Parathyroid adenoma (tissue), 2 donors: ENCODE measurements around the gene CDH10.

Experiments used
- H2AFZ ChIP-seq: fragments of 300-600 bp; sonication (generic); one replicate; pipeline ENCODE4 v1.7.0; 2017; ENCODE audit warnings: antibody characterized with exemption, mild to moderate bottlenecking
- H3K27ac ChIP-seq: fragments of 300-600 bp; sonication (generic); one replicate; pipeline ENCODE4 v1.7.0; 2017
- H3K27me3 ChIP-seq: fragments of 300-600 bp; sonication (generic); one replicate; pipeline ENCODE4 v1.7.0; 2017; ENCODE audit warnings: low read length; ENCODE audit not compliant: control insufficient read depth, insufficient read depth
- H3K36me3 ChIP-seq: fragments of 300-600 bp; sonication (generic); one replicate; pipeline ENCODE4 v1.7.0; 2017; ENCODE audit warnings: low read length; ENCODE audit not compliant: control insufficient read depth, insufficient read depth
- H3K4me1 ChIP-seq: fragments of 300-600 bp; sonication (generic); one replicate; pipeline ENCODE4 v1.7.0; 2017; ENCODE audit warnings: control low read depth
- H3K4me2 ChIP-seq: fragments of 300-600 bp; sonication (generic); one replicate; pipeline ENCODE4 v1.7.0; 2017; ENCODE audit warnings: low read length
- H3K4me3 ChIP-seq: fragments of 300-600 bp; sonication (generic); one replicate; pipeline ENCODE4 v1.7.0; 2017; ENCODE audit warnings: low read depth, low read length
- H3K79me2 ChIP-seq: fragments of 300-600 bp; sonication (generic); one replicate; pipeline ENCODE4 v1.7.0; 2017; ENCODE audit warnings: control low read depth
- H3K9ac ChIP-seq: fragments of 300-600 bp; sonication (generic); one replicate; pipeline ENCODE4 v1.7.0; 2017; ENCODE audit warnings: mild to moderate bottlenecking
- H3K9me3 ChIP-seq: fragments of 300-600 bp; sonication (generic); one replicate; pipeline ENCODE4 v1.7.0; 2017; ENCODE audit warnings: low read length; ENCODE audit not compliant: control insufficient read depth
- CTCF ChIP-seq: fragments of 300-600 bp; sonication (generic); IDR thresholded peaks from one replicate; pipeline ENCODE4 v1.7.0; 2017; ENCODE audit warnings: antibody characterized with exemption, mild to moderate bottlenecking
- donor health status: primary hyperparathyroidism.

CDH10 gene

DNA sequence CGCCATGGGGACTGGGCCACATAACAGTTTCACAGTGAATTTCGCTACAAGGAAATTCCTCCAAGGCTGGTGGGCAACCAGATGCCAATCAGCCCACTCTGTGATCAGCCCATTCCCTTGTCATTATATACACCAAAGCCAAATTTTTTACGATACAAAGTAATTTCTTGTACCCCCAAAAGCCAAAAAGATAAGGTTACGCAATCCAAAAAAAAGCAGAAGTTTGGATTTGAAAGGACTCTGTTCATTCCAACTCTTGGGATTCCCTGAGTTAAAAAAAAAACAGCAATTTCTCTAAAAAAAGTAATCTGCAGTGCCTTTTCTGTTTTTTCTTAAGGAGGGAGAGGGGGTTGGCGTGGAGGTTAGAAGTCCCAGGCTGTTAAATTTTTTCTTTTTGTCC, 166.8 kb downstream of the CDH10 start:
- no peak overlapping the region for H3K27ac ChIP-seq

DNA sequence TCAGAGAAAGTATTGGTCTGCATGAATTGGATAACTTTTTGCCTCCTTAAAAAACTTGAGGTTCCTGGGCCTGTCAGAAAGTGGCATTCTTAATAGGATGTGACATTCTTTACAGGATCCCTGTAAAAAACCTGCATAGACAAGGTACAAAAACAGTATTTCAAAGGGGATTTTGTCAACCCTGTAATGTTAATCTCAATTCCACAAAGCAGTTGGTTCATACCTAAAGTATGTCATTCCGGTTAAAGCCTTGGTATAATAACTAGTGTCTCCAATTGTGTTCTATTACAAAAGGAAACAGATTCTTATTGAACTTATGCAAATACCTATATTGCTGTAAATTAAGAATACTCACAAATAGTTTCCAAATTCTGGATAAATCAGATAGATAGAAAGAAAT, 169.7 kb downstream of the CDH10 start:
- H3K79me2 ChIP-seq: no peaks in the 10 kb centered on the region
- no peaks in the 10 kb centered on the region for H3K4me1 ChIP-seq
- H3K27ac ChIP-seq: no peak overlapping the region
- H3K9me3 ChIP-seq: no peaks in the 10 kb centered on the region
- no peak overlapping the region for H3K4me3 ChIP-seq
- H3K36me3 ChIP-seq: no peaks in the 10 kb centered on the region
- no peak for TF ChIP-seq CTCF
- no peaks in the 10 kb centered on the region for H3K27me3 ChIP-seq
- H3K4me2 ChIP-seq: no peak overlapping the region
- H3K9ac ChIP-seq: no peak overlapping the region
- H2AFZ ChIP-seq: no peak overlapping the region

More for the DNA sequence above, 166.8 kb downstream of the CDH10 start:
- Histone ChIP-seq H3K79me2 (no peaks in the 10 kb centered on the region), H3K4me2 (no peak overlapping the region), H2AFZ (no peak overlapping the region), H3K36me3 (no peaks in the 10 kb centered on the region), H3K27me3 (no peaks in the 10 kb centered on the region), H3K4me3 (no peak overlapping the region), H3K9ac (no peak overlapping the region), H3K9me3 (no peaks in the 10 kb centered on the region), H3K4me1 (no peaks in the 10 kb centered on the region)
- TF ChIP-seq CTCF: no peak

DNA sequence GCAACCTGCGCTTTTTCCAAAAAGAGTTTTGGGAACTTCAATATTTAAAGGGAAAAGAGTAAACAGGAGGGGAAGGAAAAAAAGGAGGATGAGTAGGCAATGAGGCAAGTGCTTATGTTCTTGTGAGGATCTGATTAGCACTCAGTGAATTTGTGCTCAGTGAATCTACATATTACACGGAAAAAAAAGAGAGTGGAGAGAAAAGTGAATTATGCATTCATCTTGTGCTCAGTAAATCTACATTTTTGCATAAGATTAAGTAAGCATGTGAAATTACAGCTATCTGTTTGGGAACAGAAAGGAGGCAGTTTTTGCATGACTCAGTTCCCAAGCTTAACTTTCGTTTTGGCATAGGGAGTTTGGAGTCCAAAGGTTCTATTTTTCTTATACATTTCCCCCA, 170.1 kb downstream of the CDH10 start:
- Histone ChIP-seq H3K36me3 (no peaks in the 10 kb centered on the region), H3K27ac (no peak overlapping the region), H3K9ac (no peak overlapping the region), H3K4me2 (no peak overlapping the region), H3K4me3 (no peak overlapping the region), H3K27me3 (no peaks in the 10 kb centered on the region), H3K9me3 (no peaks in the 10 kb centered on the region), H3K4me1 (no peaks in the 10 kb centered on the region), H3K79me2 (no peaks in the 10 kb centered on the region), H2AFZ (no peak overlapping the region)
- TF ChIP-seq CTCF: no peak

DNA sequence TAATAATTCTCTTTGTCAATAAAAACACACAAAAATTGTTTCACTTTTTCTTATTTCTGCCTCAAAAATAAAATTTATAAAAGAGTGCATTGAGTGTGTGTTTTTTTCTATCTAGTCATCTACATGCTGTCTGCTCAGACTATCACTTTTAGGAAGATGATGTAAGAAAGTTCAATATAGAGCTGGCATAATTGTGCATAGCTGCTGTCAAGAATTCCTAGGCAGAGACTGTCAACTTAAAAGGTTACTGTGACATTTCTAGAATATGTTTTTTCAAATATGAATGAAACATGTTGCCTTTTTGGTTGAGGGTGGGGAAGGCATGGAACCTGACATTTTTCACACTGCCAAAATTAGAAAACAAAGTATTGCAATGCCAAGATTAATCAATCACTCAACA, 172.3 kb downstream of the CDH10 start:
- H3K27ac ChIP-seq: no peak overlapping the region

More for the DNA sequence above, 172.3 kb downstream of the CDH10 start:
- Histone ChIP-seq H3K79me2 (no peaks in the 10 kb centered on the region), H3K9ac (no peak overlapping the region), H3K4me1 (no peaks in the 10 kb centered on the region), H3K4me2 (no peak overlapping the region), H3K9me3 (no peaks in the 10 kb centered on the region), H3K4me3 (no peak overlapping the region), H3K36me3 (no peaks in the 10 kb centered on the region), H2AFZ (no peak overlapping the region), H3K27me3 (no peaks in the 10 kb centered on the region)
- no peak for TF ChIP-seq CTCF
